Measurements from ENCODE around the gene TSPAN12.

TSPAN12 gene

DNA sequence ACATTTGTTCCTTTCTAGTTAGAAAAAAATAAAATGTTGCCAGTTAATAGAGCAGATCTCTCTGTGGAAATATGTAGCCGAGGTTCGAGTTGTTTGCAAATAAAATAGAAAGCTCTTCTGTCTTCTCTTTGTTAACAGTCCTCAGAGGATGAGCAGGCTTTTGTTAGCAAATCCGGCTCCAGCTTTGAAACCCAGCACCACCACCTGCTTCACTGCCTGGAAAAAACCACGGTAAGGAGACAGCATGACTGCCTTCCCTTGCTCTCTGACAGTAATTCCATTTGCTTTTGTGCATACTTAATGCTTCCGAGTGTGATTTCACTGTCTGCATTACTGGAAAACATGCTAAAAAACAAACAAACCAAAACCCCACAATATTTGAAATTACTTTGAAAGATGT, 115.6 kb downstream of the TSPAN12 start:
- no peak overlapping the region for H3K27ac ChIP-seq (ENCODE audit: low read depth, low read length, severe bottlenecking)
- 19 to 30% methylated on average over 3 to 4 of the region's 5 CpGs for WGBS, 2 experiments (ENCODE audit: insufficient coverage in 2 of 2)

DNA sequence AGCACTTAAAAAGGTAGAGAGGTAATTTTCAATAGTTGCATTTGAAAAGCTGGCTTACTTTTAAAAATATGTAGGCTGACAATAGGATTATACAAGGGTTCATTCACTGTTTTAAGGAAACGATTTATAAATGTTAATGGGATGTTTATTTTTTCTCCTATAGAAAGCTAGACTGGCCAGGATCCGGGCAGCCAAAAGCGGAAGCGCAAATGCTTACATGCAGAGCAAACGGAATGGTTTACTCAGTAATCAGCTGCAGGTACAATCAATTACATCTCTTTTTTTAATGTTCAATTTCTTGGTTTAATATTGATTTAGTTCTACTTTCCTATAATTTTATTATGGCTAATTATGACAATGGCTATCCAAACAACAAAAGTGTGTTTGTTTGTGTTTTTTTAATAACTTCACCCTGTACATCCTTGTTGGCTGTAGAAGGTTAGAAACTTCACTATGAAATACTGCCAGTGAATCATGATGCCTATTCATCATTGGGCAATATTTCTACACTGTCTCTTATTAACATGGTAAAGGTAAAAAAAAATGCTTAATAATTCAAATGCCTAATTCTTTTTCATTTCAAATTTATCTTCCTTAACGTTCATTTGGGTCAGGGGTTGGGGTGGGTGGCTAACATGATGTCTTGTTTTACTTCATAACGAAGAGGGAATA, 116.4 kb downstream of the TSPAN12 start:
- H3K27ac ChIP-seq (ENCODE audit: low read depth, low read length, severe bottlenecking) = no peak overlapping the region
- WGBS, 2 experiments (ENCODE audit: insufficient coverage in 2 of 2) = 67% methylated on average over 1 of the region's 7 CpGs; no CpG with 5 or more reads in 1 of the 2 experiments
- no peaks in the 10 kb centered on the region for H3K9me3 ChIP-seq (ENCODE audit: control insufficient read depth, low read length)
- H3K36me3 ChIP-seq (ENCODE audit: control insufficient read depth, insufficient read depth, low read length) = no peaks in the 10 kb centered on the region
- H3K4me1 ChIP-seq (ENCODE audit: control insufficient read depth, insufficient read depth, low read length, poor library complexity, severe bottlenecking) = peaks cover 3% of the 10 kb centered on the region
- no peak overlapping the region for H3K4me3 ChIP-seq (ENCODE audit: extremely low read depth, insufficient read depth, low read length, poor library complexity, severe bottlenecking)

More for the DNA sequence above, 115.6 kb downstream of the TSPAN12 start:
- Histone ChIP-seq H3K4me1 (ENCODE audit: control insufficient read depth, insufficient read depth, low read length, poor library complexity, severe bottlenecking) (peaks cover 3% of the 10 kb centered on the region), H3K36me3 (ENCODE audit: control insufficient read depth, insufficient read depth, low read length) (no peaks in the 10 kb centered on the region), H3K4me3 (ENCODE audit: extremely low read depth, insufficient read depth, low read length, poor library complexity, severe bottlenecking) (no peak overlapping the region), H3K9me3 (ENCODE audit: control insufficient read depth, low read length) (no peaks in the 10 kb centered on the region)

DNA sequence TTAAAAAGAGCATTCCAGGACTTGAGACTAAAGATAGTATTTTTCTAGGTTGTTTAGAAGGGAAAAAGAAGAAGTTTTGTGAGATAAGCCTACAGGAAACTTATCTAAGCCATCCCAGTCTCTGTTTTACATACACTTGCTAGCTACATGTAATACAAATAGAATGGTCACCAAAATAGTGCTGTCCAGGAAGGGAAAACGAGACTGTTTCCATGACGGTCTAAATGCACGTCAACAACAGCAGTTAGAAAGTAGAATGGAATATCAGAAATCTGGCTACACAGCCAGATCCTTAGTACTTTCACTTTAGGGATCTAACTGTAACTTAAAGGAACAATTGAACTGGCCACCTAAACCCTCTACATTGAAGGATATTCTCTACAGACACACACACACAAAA, 117.6 kb downstream of the TSPAN12 start:
- H3K36me3 ChIP-seq (ENCODE audit: control insufficient read depth, insufficient read depth, low read length) = no peaks in the 10 kb centered on the region
- peaks cover 3% of the 10 kb centered on the region for H3K4me1 ChIP-seq (ENCODE audit: control insufficient read depth, insufficient read depth, low read length, poor library complexity, severe bottlenecking)
- 97 to 100% methylated on average over 1 to 3 of the region's 3 CpGs for WGBS, 2 experiments (ENCODE audit: insufficient coverage in 2 of 2)
- no peak overlapping the region for H3K4me3 ChIP-seq (ENCODE audit: extremely low read depth, insufficient read depth, low read length, poor library complexity, severe bottlenecking)
- H3K9me3 ChIP-seq (ENCODE audit: control insufficient read depth, low read length) = no peaks in the 10 kb centered on the region
- H3K27ac ChIP-seq (ENCODE audit: low read depth, low read length, severe bottlenecking) = peak overlapping the region; percentile 68

DNA sequence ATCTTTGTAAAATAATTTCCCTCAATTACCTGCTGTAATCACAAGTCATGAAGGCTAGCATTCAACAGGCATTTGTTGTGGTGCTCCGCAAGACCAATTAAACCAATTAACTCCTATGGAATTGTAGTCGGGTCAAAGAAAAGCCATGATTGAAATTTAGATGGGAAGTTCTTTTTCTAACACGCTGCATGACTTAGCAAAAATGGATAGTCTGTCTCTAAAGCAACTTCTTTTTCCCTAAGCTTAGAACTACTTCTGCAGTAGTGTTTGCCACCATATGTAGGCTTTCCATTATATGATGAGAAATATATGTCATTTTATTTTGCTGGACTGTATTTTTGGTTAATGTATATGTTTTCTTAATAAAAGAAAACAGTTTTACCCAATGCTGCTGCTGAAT, 119.1 kb downstream of the TSPAN12 start:
- Histone ChIP-seq H3K9me3 (ENCODE audit: control insufficient read depth, low read length) (no peaks in the 10 kb centered on the region), H3K36me3 (ENCODE audit: control insufficient read depth, insufficient read depth, low read length) (no peaks in the 10 kb centered on the region), H3K27ac (ENCODE audit: low read depth, low read length, severe bottlenecking) (no peak overlapping the region), H3K4me3 (ENCODE audit: extremely low read depth, insufficient read depth, low read length, poor library complexity, severe bottlenecking) (no peak overlapping the region), H3K4me1 (ENCODE audit: control insufficient read depth, insufficient read depth, low read length, poor library complexity, severe bottlenecking) (peaks cover 3% of the 10 kb centered on the region)
- WGBS, 2 experiments (ENCODE audit: insufficient coverage in 2 of 2) = 67% methylated on average over 1 of the region's 3 CpGs; no CpG with 5 or more reads in 1 of the 2 experiments
